Epithelial cell of prostate (primary cell): ENCODE data around the gene TUBB2B.
A peak's percentile ranks its signal among the peaks of the same experiment; 100 is the strongest.
"Not testable (repeated sequence)": the region's sequence is repeated elsewhere in the genome, so short reads cannot be mapped to it uniquely, and the experiment has no call there.

Experiments
- DNase-seq: peaks from one replicate; pipeline ENCODE4 v3.0.0-alpha.2; 2011; ENCODE audit warnings: low read depth, low spot score
- H3K27ac ChIP-seq: fragments of 450-650 bp; 2 replicates; pipeline ENCODE4 v1.5.1; 2017; ENCODE audit warnings: mild to moderate bottlenecking

TUBB2B gene

GRCh38 chr6:3258720-3259490 is 31.5 kb upstream of the TUBB2B start, which contains the start of gene PSMG4:
Gene PSMG4, plus strand, starts transcription at chr6:3258947. Its CDS starts 76 bp downstream, at chr6:3259023.
- peak; percentile 26 for DNase-seq
- peak within 1 kb of the TSS; percentile 26 for H3K27ac ChIP-seq

GRCh38 chr6:3258201-3258600 is 30.7 kb upstream of the TUBB2B start:
- no peak overlapping the region for H3K27ac ChIP-seq
- DNase-seq, result no peak

- DNase-seq, result no peak
These were observed 26.1 kb upstream of the TUBB2B start for GRCh38 chr6:3253597-3253961.

GRCh38 chr6:3252861-3253596 is 25.6 kb upstream of the TUBB2B start:
- DNase-seq, result no peak
- H3K27ac ChIP-seq, result no peak overlapping the region

More at GRCh38 chr6:3253597-3253961, 26.1 kb upstream of the TUBB2B start:
- H3K27ac ChIP-seq, result no peak overlapping the region

- DNase-seq, result no peak
These were observed 24.9 kb upstream of the TUBB2B start for GRCh38 chr6:3252369-3252768.

GRCh38 chr6:3251462-3252314 is 24.2 kb upstream of the TUBB2B start:
- no peak overlapping the region for H3K27ac ChIP-seq
- DNase-seq, result peak; percentile 16

More at GRCh38 chr6:3252369-3252768, 24.9 kb upstream of the TUBB2B start:
- H3K27ac ChIP-seq, result no peak overlapping the region

GRCh38 chr6:3250231-3250675 is 22.8 kb upstream of the TUBB2B start:
- DNase-seq, result no peak
- H3K27ac ChIP-seq, result no peak overlapping the region

- DNase-seq, result no peak
- no peak overlapping the region for H3K27ac ChIP-seq
These were observed 22.4 kb upstream of the TUBB2B start for GRCh38 chr6:3249821-3250220.

GRCh38 chr6:3247255-3248146 is 20.0 kb upstream of the TUBB2B start:
- DNase-seq, result no peak
- H3K27ac ChIP-seq, result peak overlapping the region; percentile 37

GRCh38 chr6:3245216-3245615 is 17.8 kb upstream of the TUBB2B start:
- no peak for DNase-seq
- H3K27ac ChIP-seq, result no peak overlapping the region

GRCh38 chr6:3244832-3245161 is 17.3 kb upstream of the TUBB2B start:
- H3K27ac ChIP-seq, DNase-seq: not testable (repeated sequence)

GRCh38 chr6:3244003-3244831 is 16.8 kb upstream of the TUBB2B start:
- H3K27ac ChIP-seq, result no peak overlapping the region
- no peak for DNase-seq

GRCh38 chr6:3242768-3243167 is 15.3 kb upstream of the TUBB2B start:
- H3K27ac ChIP-seq, result no peak overlapping the region
- DNase-seq, result no peak

- H3K27ac ChIP-seq, DNase-seq: not testable (repeated sequence)
These were observed 14.3 kb upstream of the TUBB2B start for GRCh38 chr6:3241745-3242144.

GRCh38 chr6:3240595-3240994 is 13.1 kb upstream of the TUBB2B start:
- no peak for DNase-seq
- no peak overlapping the region for H3K27ac ChIP-seq

- H3K27ac ChIP-seq, result no peak overlapping the region
- no peak for DNase-seq
These were observed 11.8 kb upstream of the TUBB2B start for GRCh38 chr6:3239110-3239830.

- H3K27ac ChIP-seq, result no peak overlapping the region
- no peak for DNase-seq
These were observed 10.6 kb upstream of the TUBB2B start for GRCh38 chr6:3237761-3238662.
